DMS153 treated with DMSO at 0.1 percent for 48 hours (cell line): ENCODE data around the gene CNIH1.
"Not testable (repeated sequence)": the region's sequence is repeated elsewhere in the genome, so short reads cannot be mapped to it uniquely, and the experiment has no call there.

ENCODE experiments used
- DNase-seq: peaks from one replicate; lab custom pipeline; 2025; ENCODE audit not compliant: unreplicated experiment; lab: John Stamatoyannopoulos, UW

Gene CNIH1

DNA sequence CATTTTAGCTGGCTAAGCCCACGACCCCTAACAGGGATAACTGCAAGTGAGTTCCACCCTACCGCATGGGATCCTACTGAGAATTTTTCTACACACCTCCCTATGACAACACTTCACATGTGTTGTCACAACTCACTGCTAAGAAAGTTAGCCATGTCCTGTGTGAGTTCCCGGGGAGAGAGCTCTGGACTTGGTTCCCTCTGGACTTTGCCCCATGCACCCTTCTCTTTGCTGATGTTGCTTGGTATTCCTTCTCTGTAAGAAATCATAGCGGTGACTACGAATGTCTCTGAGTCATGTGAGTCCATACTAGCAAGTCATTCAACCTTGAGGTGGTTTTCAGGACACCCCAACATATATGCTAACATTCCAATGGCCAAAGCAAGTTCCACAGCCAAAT, 53.8 kb downstream of the CNIH1 start:
- no peak for DNase-seq

DNA sequence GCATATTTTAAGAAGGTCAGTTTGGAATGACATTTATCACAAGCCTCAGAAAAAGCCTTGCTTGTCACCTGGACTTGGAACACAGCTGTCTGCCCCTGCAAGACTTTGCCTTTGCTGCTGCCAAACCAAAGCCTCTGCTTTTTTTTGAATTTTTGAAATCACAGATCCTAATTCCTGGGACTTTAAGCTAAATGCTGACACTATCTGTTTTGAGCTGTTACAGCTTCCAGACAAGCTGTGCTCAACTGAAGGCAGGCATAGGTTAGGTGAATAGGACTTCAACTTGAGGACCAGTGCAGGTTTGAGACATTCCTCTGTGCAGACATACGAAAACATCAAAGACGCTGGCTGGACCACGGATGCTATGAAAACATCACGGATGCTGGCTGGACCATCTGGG, 55.6 kb downstream of the CNIH1 start:
- no peak for DNase-seq

DNA sequence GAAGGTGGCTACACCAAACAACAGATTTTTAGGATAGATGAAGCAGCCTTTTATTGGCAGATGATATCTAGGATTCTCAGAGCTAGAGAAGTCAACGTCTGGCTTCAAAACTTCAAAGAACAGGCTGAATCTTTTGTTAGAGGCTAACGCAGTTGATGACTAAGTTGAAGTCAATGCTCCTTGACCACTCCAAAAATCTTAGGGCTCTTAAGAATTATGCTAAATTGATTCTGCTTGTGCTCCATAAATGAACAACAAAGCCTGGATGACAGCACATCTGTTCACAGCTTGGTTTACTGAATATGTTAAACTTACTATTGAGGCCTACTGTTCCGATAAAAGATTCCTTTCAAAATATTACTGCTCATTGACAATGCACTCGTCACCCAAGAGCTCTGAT, 57.3 kb downstream of the CNIH1 start:
- no peak for DNase-seq

DNA sequence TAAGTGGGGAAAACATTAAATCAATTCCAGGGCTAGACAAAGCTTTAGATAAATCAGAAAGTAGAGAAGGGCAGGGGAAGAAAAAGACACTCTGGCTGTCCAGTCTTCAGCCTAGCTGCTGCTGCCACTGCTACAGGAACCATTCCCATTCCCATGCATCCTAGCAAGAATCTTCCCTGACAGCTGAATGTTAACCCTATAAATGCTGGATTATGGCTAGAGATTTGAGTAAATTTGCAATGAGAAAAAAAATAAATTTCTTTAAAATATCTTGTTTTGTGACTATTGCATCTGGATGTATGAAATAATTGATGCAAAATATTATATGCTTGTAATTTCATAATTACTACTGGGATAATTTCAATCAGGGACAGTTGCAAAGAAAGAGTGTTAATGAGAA, 59.4 kb downstream of the CNIH1 start:
- no peak for DNase-seq

DNA sequence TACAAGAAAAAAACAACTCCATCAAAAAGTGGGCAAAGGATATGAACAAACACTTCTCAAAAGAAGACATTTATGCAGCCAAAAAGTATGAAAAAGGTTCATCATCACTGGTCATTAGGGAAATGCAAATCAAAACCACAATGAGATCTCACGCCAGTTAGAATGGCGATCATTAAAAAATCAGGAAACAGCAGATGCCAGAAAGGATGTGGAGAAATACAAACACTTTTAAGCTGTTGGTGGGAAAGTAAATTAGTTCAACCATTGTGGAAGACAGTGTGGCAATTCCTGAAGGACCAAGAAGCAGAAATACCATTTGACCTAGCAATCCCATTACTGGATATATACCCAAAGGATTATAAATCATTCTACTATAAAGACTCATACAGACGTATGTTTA, 60.6 kb downstream of the CNIH1 start:
- not testable (repeated sequence) for DNase-seq

DNA sequence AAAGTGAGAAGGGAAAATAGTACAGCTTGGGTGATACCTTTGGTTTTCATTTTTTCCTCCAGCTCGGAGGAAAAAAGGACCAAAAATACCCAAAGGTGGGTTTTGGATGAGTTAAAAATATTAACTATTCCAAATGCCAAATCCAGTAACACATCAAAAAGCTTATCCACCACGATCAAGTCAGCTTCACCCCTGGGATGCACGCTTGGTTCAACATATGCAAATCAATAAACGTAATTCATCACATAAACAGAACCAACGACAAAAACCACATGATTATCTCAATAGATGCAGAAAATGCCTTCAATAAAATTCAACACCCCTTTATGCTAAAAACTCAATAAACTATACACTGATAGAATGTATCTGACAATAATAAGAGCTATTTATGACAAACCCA, 62.3 kb downstream of the CNIH1 start:
- not testable (repeated sequence) for DNase-seq

DNA sequence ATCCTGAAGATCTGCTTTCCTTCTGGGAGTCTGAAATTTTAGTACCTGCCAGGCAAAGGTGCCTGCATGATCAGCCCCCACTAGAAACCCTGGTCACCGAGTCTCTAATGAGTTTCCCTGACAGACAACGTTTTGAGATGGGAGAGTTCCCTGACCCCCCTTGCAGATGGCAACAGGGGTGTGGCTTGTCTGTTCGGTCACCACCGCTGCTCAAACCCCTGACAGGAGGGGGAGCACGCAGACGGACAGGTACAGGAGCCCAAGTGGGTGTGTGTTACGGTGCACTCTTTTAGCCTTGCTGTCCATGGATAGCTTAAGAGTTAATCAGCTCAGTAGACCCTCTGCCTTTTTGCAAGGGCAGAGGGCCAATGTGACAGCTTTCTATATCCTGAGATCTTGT, 63.7 kb downstream of the CNIH1 start:
- DNase-seq, result no peak

DNA sequence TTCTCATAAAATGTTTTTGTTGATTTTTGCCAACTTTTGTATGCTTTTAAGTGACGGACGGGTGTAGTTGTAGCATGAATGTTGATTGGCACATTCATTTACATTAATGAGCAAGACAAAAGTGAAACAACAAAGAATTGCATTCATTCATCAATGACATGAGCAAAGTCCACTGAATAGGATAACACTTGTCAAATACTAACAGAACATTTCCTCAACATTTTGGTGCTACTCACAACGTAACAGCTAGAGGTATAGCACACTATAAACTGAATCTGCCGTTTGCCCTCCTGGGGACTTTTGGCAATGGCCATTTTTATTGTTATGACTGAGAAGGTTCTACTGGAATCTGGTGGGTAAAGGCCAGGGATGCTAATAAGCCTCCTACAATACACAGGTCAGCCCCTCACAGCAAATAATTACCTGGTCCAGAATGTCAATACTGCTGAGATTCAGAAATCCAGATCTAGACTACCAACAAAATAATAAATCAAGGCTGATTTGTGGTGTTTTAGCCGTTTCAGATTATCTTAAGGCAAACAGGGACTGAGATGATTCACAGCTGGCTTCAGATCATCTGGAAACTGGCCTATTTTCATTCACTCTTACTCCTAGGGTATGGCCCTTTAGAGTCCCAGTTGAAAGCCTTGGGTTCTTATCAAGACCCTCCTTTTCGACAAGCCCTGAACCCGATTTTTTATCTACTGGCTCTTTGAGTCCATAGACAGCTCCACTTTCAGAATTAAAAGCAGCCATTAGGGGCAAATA, 66.9 kb downstream of the CNIH1 start:
- DNase-seq, result no peak
